Mesodermal cell (in vitro differentiated cells): ENCODE measurements around the gene ST6GALNAC3.

Experiments
- H3K27ac ChIP-seq: 2 replicates; pipeline ENCODE4 v1.7.0; 2013; ENCODE audit warnings: mild to moderate bottlenecking, low read depth, low read length, moderate library complexity; ENCODE audit not compliant: severe bottlenecking
- H3K36me3 ChIP-seq: 2 replicates; pipeline ENCODE4 v1.7.1; 2013; ENCODE audit warnings: mild to moderate bottlenecking, low read length, moderate library complexity; ENCODE audit not compliant: control insufficient read depth, insufficient read depth
- H3K4me1 ChIP-seq: one replicate; pipeline ENCODE4 v1.7.1; 2013; ENCODE audit warnings: mild to moderate bottlenecking, low read length; ENCODE audit not compliant: insufficient read depth, control insufficient read depth, poor library complexity, severe bottlenecking
- H3K4me3 ChIP-seq: 2 replicates; pipeline ENCODE4 v1.7.0; 2013; ENCODE audit warnings: low read length, control low read depth, mild to moderate bottlenecking; ENCODE audit not compliant: insufficient read depth, poor library complexity, severe bottlenecking; ENCODE audit errors: extremely low read depth
- H3K9me3 ChIP-seq: 2 replicates; pipeline ENCODE4 v1.7.1; 2013; ENCODE audit warnings: mild to moderate bottlenecking, low read length, moderate library complexity; ENCODE audit not compliant: control insufficient read depth
- WGBS, 2 experiments: methylation state at CpG; one replicate each; pipeline ENCODE4 v1.1.5; 2013; ENCODE audit warnings: missing lambda C conversion rate in 2 of 2; ENCODE audit not compliant: insufficient coverage in 2 of 2; 5-methylcytosine and 5-hydroxymethylcytosine counted together

Gene ST6GALNAC3

GRCh38 chr1:76657623-76658022 lies 583.1 kb downstream of the ST6GALNAC3 start:
- WGBS, 2 experiments = no CpG with 5 or more reads among the region's 2 CpGs
- H3K27ac ChIP-seq = no peak overlapping the region
- H3K4me1 ChIP-seq = no peaks in the 10 kb centered on the region
- no peak overlapping the region for H3K4me3 ChIP-seq
- H3K36me3 ChIP-seq = no peaks in the 10 kb centered on the region
- H3K9me3 ChIP-seq = no peaks in the 10 kb centered on the region

DNA sequence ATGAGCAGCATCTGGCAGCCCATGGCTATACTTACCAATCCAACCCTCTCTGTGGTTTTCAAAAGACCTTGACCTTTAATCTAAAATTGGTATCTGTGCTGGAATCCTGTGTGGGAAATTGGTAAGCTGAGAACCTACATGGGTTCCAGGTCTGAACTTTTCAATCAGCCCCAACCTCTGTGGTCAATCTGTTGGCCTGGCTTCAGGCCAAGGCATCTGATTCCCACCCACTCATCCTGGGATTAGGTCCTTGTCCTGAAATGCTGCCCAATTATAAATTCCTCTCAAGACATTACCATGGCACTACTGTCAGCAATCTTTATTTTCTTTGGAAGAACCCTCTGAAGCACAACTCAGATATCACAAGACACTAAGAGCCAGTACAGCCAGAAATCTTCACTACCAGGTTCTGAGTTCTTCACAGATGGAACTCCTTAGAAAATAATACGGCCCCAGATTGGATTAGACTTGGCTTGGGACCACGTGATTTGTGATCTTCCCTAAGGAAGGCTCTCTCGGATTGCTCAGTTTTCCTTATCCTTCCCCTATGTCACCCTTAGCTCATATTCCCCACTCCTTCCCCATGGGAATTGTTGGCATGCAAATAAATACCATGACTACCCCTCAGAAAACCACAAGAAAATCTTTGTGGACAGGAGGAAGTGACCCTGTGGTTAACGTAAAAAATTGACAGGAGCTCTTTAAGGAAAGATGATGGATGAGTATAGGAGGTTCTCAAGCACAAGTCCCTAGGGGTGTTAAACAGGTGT lies 584.8 kb downstream of the ST6GALNAC3 start:
- H3K4me1 ChIP-seq = no peaks in the 10 kb centered on the region
- WGBS, 2 experiments = 85 to 95% methylated on average over 2 to 4 of the region's 4 CpGs
- no peak overlapping the region for H3K27ac ChIP-seq
- H3K4me3 ChIP-seq = no peak overlapping the region
- no peaks in the 10 kb centered on the region for H3K9me3 ChIP-seq
- H3K36me3 ChIP-seq = no peaks in the 10 kb centered on the region

DNA sequence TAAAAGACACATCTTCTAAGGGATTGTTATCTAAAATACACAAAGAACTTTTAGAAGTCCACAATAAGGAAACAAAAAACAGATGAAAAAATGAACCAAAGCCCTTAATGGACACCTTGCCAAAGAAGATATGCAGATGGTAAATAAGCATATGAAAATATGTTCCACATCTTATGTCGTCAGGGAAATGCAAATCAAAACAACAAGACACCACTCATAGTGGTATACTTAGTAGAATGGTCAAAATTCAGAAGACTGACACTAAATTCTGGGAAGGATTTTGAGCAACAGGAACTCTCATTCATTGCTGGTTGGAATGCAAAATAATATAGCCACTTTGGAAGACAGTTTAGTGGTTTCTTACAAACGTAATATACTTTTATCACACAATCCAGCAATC lies 587.0 kb downstream of the ST6GALNAC3 start:
- no peak overlapping the region for H3K4me3 ChIP-seq
- WGBS, 2 experiments = 100% methylated on average over 1 of the region's 2 CpGs; no CpG with 5 or more reads in 1 of the 2 experiments
- no peak overlapping the region for H3K27ac ChIP-seq
- no peaks in the 10 kb centered on the region for H3K4me1 ChIP-seq
- H3K36me3 ChIP-seq = no peaks in the 10 kb centered on the region
- H3K9me3 ChIP-seq = no peaks in the 10 kb centered on the region

DNA sequence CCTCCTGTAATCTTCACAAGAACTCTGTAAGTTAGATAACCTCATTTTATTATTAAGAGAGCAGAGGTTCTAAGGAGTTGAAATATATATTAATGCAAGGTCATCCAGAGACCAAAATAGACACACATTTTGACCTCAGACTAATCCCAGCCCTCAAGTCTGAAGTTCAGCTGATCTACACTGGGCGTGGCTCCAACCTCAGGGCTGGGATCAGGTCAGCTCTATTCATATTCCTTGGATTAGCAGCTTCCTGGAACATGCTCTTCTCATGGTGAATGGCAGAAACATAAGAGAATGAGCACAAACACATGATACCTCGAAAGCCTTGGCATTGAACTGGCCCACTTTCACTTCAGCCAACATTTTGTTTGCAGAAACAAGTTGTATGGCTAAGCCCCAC lies 592.0 kb downstream of the ST6GALNAC3 start:
- Histone ChIP-seq H3K9me3 (no peaks in the 10 kb centered on the region), H3K36me3 (no peaks in the 10 kb centered on the region), H3K27ac (no peak overlapping the region), H3K4me3 (no peak overlapping the region), H3K4me1 (no peaks in the 10 kb centered on the region)
- 67% methylated on average over 1 to 2 of the region's 2 CpGs for WGBS, 2 experiments

DNA sequence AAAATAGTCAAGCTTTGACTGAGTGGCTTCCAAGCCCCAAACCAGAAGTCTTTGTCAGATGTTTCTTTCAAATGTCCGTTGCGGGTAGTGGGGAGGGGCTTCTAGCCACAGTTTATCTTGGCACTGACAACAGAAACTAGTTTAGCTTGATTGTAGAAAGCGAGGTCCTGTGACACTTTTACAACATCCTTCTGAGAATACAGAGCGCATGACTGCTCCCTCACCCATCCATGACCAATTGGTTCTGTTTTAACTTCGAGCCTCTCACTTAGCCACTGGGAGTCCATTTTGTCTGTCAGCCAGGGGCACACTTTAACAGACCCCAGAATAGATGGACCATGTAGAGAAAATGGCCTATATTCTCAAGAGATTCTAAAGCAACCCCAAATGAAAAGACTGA lies 593.5 kb downstream of the ST6GALNAC3 start:
- Histone ChIP-seq H3K36me3 (no peaks in the 10 kb centered on the region), H3K4me1 (no peaks in the 10 kb centered on the region), H3K27ac (peak overlapping the region; percentile 13), H3K9me3 (no peaks in the 10 kb centered on the region), H3K4me3 (no peak overlapping the region)
- WGBS, 2 experiments = 83 to 100% methylated on average over 1 to 3 of the region's 5 CpGs

DNA sequence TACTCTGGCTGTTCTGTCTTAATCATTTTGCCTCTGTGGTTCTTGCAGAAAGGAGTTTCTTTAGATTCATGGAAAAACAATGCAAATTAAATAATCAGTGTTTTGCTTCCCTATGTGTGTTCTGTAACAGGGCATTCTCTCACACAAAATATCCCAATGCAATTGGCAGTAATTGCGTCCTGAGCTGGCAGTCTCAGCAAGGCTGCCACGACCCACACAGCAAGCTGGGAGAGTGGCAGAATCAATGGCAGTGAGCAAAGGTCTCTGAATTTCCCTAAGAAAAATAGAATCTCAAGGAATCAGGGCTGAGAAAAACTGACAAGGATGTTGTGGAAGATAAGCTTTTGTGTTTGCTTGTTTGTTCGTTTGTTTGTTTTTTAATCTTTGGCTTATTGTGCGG lies 594.6 kb downstream of the ST6GALNAC3 start:
- no peaks in the 10 kb centered on the region for H3K9me3 ChIP-seq
- no peaks in the 10 kb centered on the region for H3K36me3 ChIP-seq
- 71 to 100% methylated on average over 1 to 2 of the region's 4 CpGs for WGBS, 2 experiments

DNA sequence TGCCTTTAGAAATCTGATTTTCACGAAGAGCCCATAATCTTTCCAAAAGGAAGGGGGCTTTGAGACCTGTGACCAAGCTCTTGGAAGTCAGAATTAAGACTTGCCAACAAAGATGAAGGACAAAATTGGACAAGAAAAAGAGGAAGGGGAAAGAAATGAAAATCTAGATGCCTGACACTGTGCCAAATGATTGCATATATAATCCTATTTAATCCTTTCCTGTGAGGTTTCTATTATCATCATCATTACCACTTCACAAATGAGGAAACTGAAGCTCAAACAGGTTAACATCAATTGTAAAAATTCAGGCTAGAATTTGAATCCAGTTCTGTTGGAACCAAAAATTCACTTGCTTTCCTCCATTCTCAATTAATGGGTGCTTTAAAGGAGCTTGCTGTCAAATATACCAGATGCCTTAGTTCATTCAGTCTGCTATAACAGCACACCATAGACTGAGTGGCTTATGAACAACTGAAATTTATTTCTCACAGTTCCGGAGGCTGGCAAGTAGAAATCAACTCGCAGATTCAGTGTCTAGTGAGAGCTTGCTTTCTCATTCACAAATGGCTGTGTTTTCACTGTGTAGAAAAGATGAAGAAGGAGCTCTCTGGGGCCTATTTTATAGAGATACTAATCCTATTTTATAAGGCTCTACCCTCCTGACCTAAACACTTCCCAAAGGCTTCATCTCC lies 595.2 kb downstream of the ST6GALNAC3 start:
- Histone ChIP-seq H3K36me3 (no peaks in the 10 kb centered on the region), H3K4me1 (no peaks in the 10 kb centered on the region), H3K27ac (no peak overlapping the region), H3K9me3 (no peaks in the 10 kb centered on the region), H3K4me3 (no peak overlapping the region)
- 100% methylated on average over 1 of the region's 3 CpGs; no CpG with 5 or more reads in 1 of the 2 experiments for WGBS, 2 experiments

More for the DNA sequence above, 594.6 kb downstream of the ST6GALNAC3 start:
- H3K27ac ChIP-seq = no peak overlapping the region
- H3K4me3 ChIP-seq = no peak overlapping the region
- no peaks in the 10 kb centered on the region for H3K4me1 ChIP-seq

GRCh38 chr1:76674689-76675210 lies 600.2 kb downstream of the ST6GALNAC3 start:
- WGBS, 2 experiments = 63% methylated on average over 1 of the region's 3 CpGs; no CpG with 5 or more reads in 1 of the 2 experiments
- no peaks in the 10 kb centered on the region for H3K9me3 ChIP-seq
- no peaks in the 10 kb centered on the region for H3K4me1 ChIP-seq
- H3K36me3 ChIP-seq = no peaks in the 10 kb centered on the region
- no peak overlapping the region for H3K27ac ChIP-seq
- H3K4me3 ChIP-seq = no peak overlapping the region

GRCh38 chr1:76677416-76678405 lies 603.2 kb downstream of the ST6GALNAC3 start:
- no peak overlapping the region for H3K27ac ChIP-seq
- H3K9me3 ChIP-seq = no peaks in the 10 kb centered on the region
- H3K4me1 ChIP-seq = no peaks in the 10 kb centered on the region
- no peak overlapping the region for H3K4me3 ChIP-seq
- no peaks in the 10 kb centered on the region for H3K36me3 ChIP-seq
- WGBS, 2 experiments = 71 to 100% methylated on average over 1 of the region's 5 CpGs

DNA sequence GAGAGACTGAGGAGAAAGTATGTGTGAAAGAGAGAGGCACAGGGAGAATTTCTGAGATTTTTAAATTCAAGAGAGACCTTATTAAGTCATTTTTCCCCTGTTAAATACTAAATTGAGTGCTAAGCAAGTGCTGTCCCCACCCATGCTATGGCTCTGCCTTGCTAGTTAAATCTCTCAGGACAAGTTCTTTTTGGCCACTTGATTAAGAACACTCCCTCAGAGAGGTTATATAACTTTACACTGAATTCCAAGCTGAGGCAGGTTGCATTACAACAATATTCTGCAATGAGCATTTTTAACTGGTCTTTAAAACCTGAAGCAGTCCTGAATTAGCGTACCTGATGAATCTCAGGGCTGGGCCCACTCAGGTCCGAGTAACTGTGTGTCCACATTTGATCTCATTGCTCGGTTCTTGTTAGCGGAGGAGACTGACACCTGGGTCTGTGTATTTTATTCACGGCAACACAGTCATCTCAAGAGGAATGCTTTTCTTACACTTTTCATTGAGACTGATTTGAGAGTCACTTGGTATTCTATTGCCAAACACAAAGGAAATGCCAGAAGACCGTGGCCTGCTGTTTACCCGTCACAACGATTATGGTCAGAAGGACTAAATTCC lies 605.1 kb downstream of the ST6GALNAC3 start:
- WGBS, 2 experiments = 74 to 92% methylated on average over 5 to 7 of the region's 8 CpGs
- H3K9me3 ChIP-seq = no peaks in the 10 kb centered on the region
- no peaks in the 10 kb centered on the region for H3K36me3 ChIP-seq
- no peak overlapping the region for H3K27ac ChIP-seq
- no peaks in the 10 kb centered on the region for H3K4me1 ChIP-seq
- no peak overlapping the region for H3K4me3 ChIP-seq
